B cell (primary cell): ENCODE measurements around the gene IPO4. TPM values are rescaled to one million over a fixed set of nuclear protein-coding genes. Genes with fewer than 3 reads are reported as not detected.

Experiments used
- ATAC-seq: fragments of 200-7000 bp; cut with Tn5 transposase; one replicate; pipeline ENCODE4 v1.10.0; 2021; ENCODE audit warnings: low read depth, mild to moderate bottlenecking, moderate number of reproducible peaks, moderate library complexity
- CTCF ChIA-PET: fragments of 350-600 bp; sonication (Branson Sonifier 250); formaldehyde crosslinking; loops from one replicate; lab custom pipeline; 2021; ENCODE audit warnings: antibody characterized with exemption, inconsistent platforms; lab: Charles Lee
- POLR2A ChIA-PET: fragments of 350-600 bp; sonication (Branson Sonifier 250); formaldehyde crosslinking; loops from one replicate; lab custom pipeline; 2021; ENCODE audit warnings: antibody characterized with exemption; lab: Charles Lee
- DNase-seq: peaks from one replicate; pipeline ENCODE4 v3.0.0; 2013
- H2AFZ ChIP-seq: 2 replicates; pipeline ENCODE4 v1.6.1; 2012; ENCODE audit warnings: mild to moderate bottlenecking, low read depth, low read length; ENCODE audit not compliant: insufficient read depth, poor library complexity, severe bottlenecking
- H3K27ac ChIP-seq, 2 donors: 1 replicate in 1 of 2; 2 replicates in 1 of 2; pipeline ENCODE4 v1.5.1; 2012 to 2013; ENCODE audit warnings: low read length in 2 of 2, mild to moderate bottlenecking in 2 of 2, moderate library complexity in 1 of 2
- H3K27me3 ChIP-seq, 4 experiments: fragments of 200-600 bp in 1 of 4; sonication (generic) in 1 of 4; replicated peaks in 1 of 4; 1 replicate in 2 of 4; 2 replicates in 2 of 4; pipeline versions ENCODE4 v1.6.1 to v1.7.0; 2013 to 2016; ENCODE audit warnings: low read length in 3 of 4, mild to moderate bottlenecking in 2 of 4, mixed read lengths in 1 of 4, moderate library complexity in 1 of 4; ENCODE audit not compliant: insufficient read depth in 4 of 4, control insufficient read depth in 3 of 4; ENCODE audit errors: control extremely low read depth in 1 of 4
- H3K36me3 ChIP-seq, 2 experiments: replicated peaks in 1 of 2; 1 replicate in 1 of 2; 2 replicates in 1 of 2; pipeline versions ENCODE4 v1.6.1 to v1.7.1; 2013; ENCODE audit warnings: low read length in 1 of 2; ENCODE audit not compliant: insufficient read depth in 2 of 2, control insufficient read depth in 1 of 2; ENCODE audit errors: control extremely low read depth in 1 of 2, extremely low read depth in 1 of 2
- H3K4me1 ChIP-seq, 2 donors: fragments of 200-600 bp in 1 of 2; sonication (generic) in 1 of 2; 1 replicate in 1 of 2; 2 replicates in 1 of 2; pipeline versions ENCODE4 v1.5.1 to v1.6.1; 2013 to 2017; ENCODE audit warnings: low read length in 2 of 2; ENCODE audit not compliant: control insufficient read depth in 2 of 2, insufficient read depth in 2 of 2
- H3K4me2 ChIP-seq: replicated peaks from 2 replicates; pipeline ENCODE3; 2012; ENCODE audit warnings: mild to moderate bottlenecking, low read depth, low read length; ENCODE audit not compliant: poor library complexity, severe bottlenecking
- H3K4me3 ChIP-seq, 5 experiments: fragments of 200-600 bp in 1 of 5; sonication (generic) in 1 of 5; 1 replicate in 3 of 5; 2 replicates in 2 of 5; pipeline versions ENCODE4 v1.5.1 to v1.7.0; 2011 to 2016; ENCODE audit warnings: low read length in 4 of 5, mild to moderate bottlenecking in 4 of 5, low read depth in 2 of 5, control low read depth in 1 of 5, moderate library complexity in 1 of 5; ENCODE audit not compliant: insufficient read depth in 1 of 5; ENCODE audit errors: control extremely low read depth in 1 of 5, extremely low read depth in 1 of 5
- H3K79me2 ChIP-seq: fragments of 200-600 bp; sonication (generic); one replicate; pipeline ENCODE4 v1.6.0; 2016; ENCODE audit warnings: low read length; ENCODE audit not compliant: control insufficient read depth, insufficient read depth
- H3K9ac ChIP-seq: fragments of 200-600 bp; sonication (generic); 2 replicates; pipeline ENCODE4 v1.6.1; 2017; ENCODE audit warnings: mild to moderate bottlenecking, low read length, moderate library complexity
- H3K9me3 ChIP-seq, 3 donors: one replicate each; pipeline versions ENCODE4 v1.6.1 to v1.7.1; 2013; ENCODE audit warnings: low read length in 2 of 3; ENCODE audit not compliant: control insufficient read depth in 2 of 3, insufficient read depth in 1 of 3; ENCODE audit errors: control extremely low read depth in 1 of 3
- H4K20me1 ChIP-seq: 2 replicates; pipeline ENCODE4 v1.6.0; 2012; ENCODE audit warnings: mild to moderate bottlenecking, low read length; ENCODE audit not compliant: insufficient read depth, control insufficient read depth, poor library complexity, severe bottlenecking
- H3K27ac Mint-ChIP-seq: one replicate; pipeline ENCODE4 v1.8.0; 2021; ENCODE audit warnings: mixed read lengths
- H3K27me3 Mint-ChIP-seq: one replicate; pipeline ENCODE4 v1.8.0; 2021; ENCODE audit warnings: mixed read lengths
- H3K4me1 Mint-ChIP-seq: one replicate; pipeline ENCODE4 v1.8.0; 2021; ENCODE audit warnings: mixed read lengths
- H3K4me3 Mint-ChIP-seq: one replicate; pipeline ENCODE4 v1.8.0; 2021; ENCODE audit warnings: mixed read lengths
- H3K9me3 Mint-ChIP-seq: one replicate; pipeline ENCODE4 v1.8.0; 2022; ENCODE audit warnings: mixed read lengths; ENCODE audit not compliant: insufficient read depth
- CTCF ChIP-seq: fragments of 200-600 bp; IDR thresholded peaks from one replicate; pipeline ENCODE4 v1.8.0; 2022; ENCODE audit warnings: antibody characterized with exemption, mild to moderate bottlenecking
- EZH2 ChIP-seq: IDR thresholded peaks from 2 replicates; pipeline ENCODE4 v1.6.1; 2012; ENCODE audit warnings: borderline replicate concordance, low read depth, mild to moderate bottlenecking, moderate library complexity, low read length; ENCODE audit not compliant: insufficient read depth, poor library complexity, severe bottlenecking
- WGBS: methylation state at CpG from one replicate; pipeline ENCODE4 v1.1.5; 2013; ENCODE audit warnings: missing lambda C conversion rate; ENCODE audit not compliant: insufficient coverage; 5-methylcytosine and 5-hydroxymethylcytosine counted together
- intact Hi-C: fragments of 100-400 bp; cut with micrococcal nuclease; formaldehyde crosslinking; loops from one replicate; pipeline ENCODE4 v1.10.0; 2022
- polyA plus RNA-seq: library from polyadenylated mRNA; depleted of rRNA; stranded (reverse); fragments of >200 nt; gene quantifications from 2 replicates; pipeline ENCODE4 v1.2.3, GENCODE V29; 2012
- total RNA-seq, 2 donors: library from RNA; stranded (reverse); fragments of 120-200 nt in 1 of 2; gene quantifications; 1 replicate in 1 of 2; 2 replicates in 1 of 2; pipeline versions ENCODE4 v1.2.3 to v1.2.4, GENCODE V29; 2013 to 2022

The IPO4 gene
- total and polyA plus RNA-seq, 2 donors (not counting 1 experiment from before 2014, with no cell fraction given), result 28.3 to 35.0 TPM

DNA sequence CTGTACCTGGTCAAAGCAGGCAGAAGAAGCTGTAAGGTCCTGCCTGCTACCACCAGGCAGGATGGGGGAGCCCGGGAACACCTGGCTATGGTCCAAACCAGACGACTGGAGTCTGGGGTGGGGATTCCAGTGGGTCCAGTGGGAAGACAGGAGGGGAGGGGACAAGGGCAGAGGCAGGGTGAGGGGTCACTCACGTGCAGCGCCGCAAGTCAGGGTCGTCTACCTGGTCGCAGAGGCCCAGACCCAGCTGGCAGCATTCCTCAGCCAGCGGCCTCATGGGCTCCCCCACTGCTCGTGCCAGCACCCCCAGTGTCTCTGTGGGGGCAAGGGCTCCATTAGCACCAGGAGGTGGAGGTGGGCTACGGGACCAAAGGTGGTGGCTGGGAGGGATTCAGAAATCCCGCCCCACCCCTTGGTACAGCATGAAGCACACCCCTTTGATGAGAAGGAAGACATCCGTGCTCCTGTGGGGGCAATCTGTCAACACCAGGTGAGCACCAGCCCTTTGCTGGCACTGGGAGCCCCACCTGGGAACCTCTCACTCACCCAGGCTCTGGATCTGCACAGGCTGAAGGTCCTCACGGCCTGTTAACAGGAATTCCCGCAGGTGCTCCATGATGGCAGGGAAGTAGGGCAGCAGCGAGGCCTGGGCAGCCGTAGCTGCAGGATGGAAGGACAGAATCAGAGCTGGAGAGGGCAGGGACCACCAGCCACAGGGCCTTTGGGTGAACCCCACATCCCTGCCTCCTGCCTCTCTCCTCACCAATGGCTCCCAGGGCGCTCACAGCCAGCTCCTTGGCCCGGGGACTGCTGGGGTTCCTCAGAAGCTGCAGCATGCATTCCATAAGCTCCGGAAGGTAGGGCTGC is 4.3 kb downstream of the IPO4 start:
- peaks cover 14 to 17% of the 10 kb centered on the region in 2 donors for H3K4me1 ChIP-seq
- peaks cover 34% of the 10 kb centered on the region for H3K79me2 ChIP-seq
- peaks cover 5 to 71% of the 10 kb centered on the region in 2 experiments for H3K36me3 ChIP-seq
- H3K9me3 ChIP-seq, result no peaks in the 10 kb centered on the region
- Mint-ChIP-seq H3K27ac (no peak overlapping the region), H3K4me3 (no peak overlapping the region), H3K27me3 (no peaks in the 10 kb centered on the region), H3K4me1 (peaks cover 28% of the 10 kb centered on the region), H3K9me3 (no peaks in the 10 kb centered on the region)
- H3K4me3 ChIP-seq, result no peak overlapping the region
- H3K27me3 ChIP-seq, result no peaks in the 10 kb centered on the region
- intact Hi-C loops, result no loop called here
- H2AFZ ChIP-seq, result no peak overlapping the region
- no peak for DNase-seq
- H3K4me2 ChIP-seq, result no peak overlapping the region
- H3K27ac ChIP-seq, result no peak overlapping the region
- H3K9ac ChIP-seq, result no peak overlapping the region
- CTCF ChIA-PET, result interaction anchor here (0.5 kb wide), 1 partner anchor 58 kb away, joined by 3 read pairs; no protein-coding TSS in a partner anchor
- H4K20me1 ChIP-seq, result no peaks in the 10 kb centered on the region
- POLR2A ChIA-PET, result interaction anchor here (0.8 kb wide), 1 partner anchor 22 kb away, joined by 6 read pairs; no protein-coding TSS in a partner anchor
- TF ChIP-seq CTCF (no peak), EZH2 (no peak)
- no peak for ATAC-seq
- 94% methylated on average over 18 of the region's 19 CpGs for WGBS

- Histone ChIP-seq H3K4me1 (peaks cover 9 to 10% of the 10 kb centered on the region in 2 donors), H3K27me3 (no peaks in the 10 kb centered on the region), H4K20me1 (no peaks in the 10 kb centered on the region), H2AFZ (no peak overlapping the region), H3K9me3 (no peaks in the 10 kb centered on the region), H3K4me2 (no peak overlapping the region), H3K79me2 (peaks cover 33% of the 10 kb centered on the region), H3K4me3 (no peak overlapping the region), H3K36me3 (peaks cover 5 to 73% of the 10 kb centered on the region in 2 experiments), H3K27ac (no peak overlapping the region), H3K9ac (no peak overlapping the region)
- no peak for TF ChIP-seq EZH2
- TF ChIP-seq CTCF, result no peak
- ATAC-seq (no peak), DNase-seq (no peak)
- intact Hi-C loops, result no loop called here
- ChIA-PET POLR2A (no interaction called here), CTCF (no interaction called here)
- no peaks in the 10 kb centered on the region for H3K9me3 Mint-ChIP-seq
- H3K27me3 Mint-ChIP-seq, result no peaks in the 10 kb centered on the region
- H3K4me1 Mint-ChIP-seq, result peaks cover 20% of the 10 kb centered on the region
- no peak overlapping the region for H3K4me3 Mint-ChIP-seq
- WGBS, result 99% methylated on average over 11 of the region's 15 CpGs
- no peak overlapping the region for H3K27ac Mint-ChIP-seq
Observed at GRCh38 chr14:24183014-24183481, 5.6 kb downstream of the IPO4 start.
